GM23338 (cell line): ENCODE data around the gene POP4. TPM values are rescaled to one million over a fixed set of nuclear protein-coding genes. Genes with fewer than 3 reads are reported as not detected.
A peak's percentile ranks its signal among the peaks of the same experiment; 100 is the strongest.

Source experiments
- ATAC-seq: fragments of 200-7000 bp; cut with Tn5 transposase; 3 replicates; pipeline ENCODE4 v1.9.1; 2020
- DNase-seq: peaks from one replicate; pipeline ENCODE4 v3.0.0-alpha.2; 2015; ENCODE audit warnings: low spot score
- H2AFZ ChIP-seq: fragments of 200-600 bp; sonication (generic); 2 replicates; pipeline ENCODE4 v1.8.0; 2016; ENCODE audit warnings: antibody characterized with exemption, mild to moderate bottlenecking, moderate library complexity
- H3F3A ChIP-seq: fragments of 200-600 bp; sonication (generic); replicated peaks from 2 replicates; pipeline ENCODE4 v1.8.0; 2017; ENCODE audit warnings: antibody characterized with exemption, mixed run types, low read depth
- H3K27ac ChIP-seq: fragments of 200-600 bp; sonication (generic); 2 replicates; pipeline ENCODE4 v1.6.1; 2016; ENCODE audit warnings: low read depth
- H3K27me3 ChIP-seq: fragments of 200-600 bp; sonication (generic); 2 replicates; pipeline ENCODE4 v1.8.0; 2016; ENCODE audit warnings: mild to moderate bottlenecking, mixed run types, moderate library complexity; ENCODE audit not compliant: insufficient read depth
- H3K36me3 ChIP-seq: fragments of 200-600 bp; sonication (generic); 2 replicates; pipeline ENCODE4 v1.8.0; 2016; ENCODE audit warnings: mild to moderate bottlenecking; ENCODE audit not compliant: insufficient read depth
- H3K4me1 ChIP-seq: fragments of 200-600 bp; sonication (generic); 2 replicates; pipeline ENCODE4 v1.8.0; 2016; ENCODE audit warnings: mild to moderate bottlenecking, moderate library complexity; ENCODE audit not compliant: insufficient read depth
- H3K4me2 ChIP-seq: fragments of 200-600 bp; sonication (generic); 2 replicates; pipeline ENCODE4 v1.7.1; 2017; ENCODE audit warnings: mixed run types
- H3K4me3 ChIP-seq: fragments of 200-600 bp; sonication (generic); 2 replicates; pipeline ENCODE4 v1.6.1; 2016; ENCODE audit warnings: mixed run types
- H3K79me2 ChIP-seq: fragments of 200-600 bp; sonication (generic); replicated peaks from 2 replicates; pipeline ENCODE4 v1.8.0; 2017; ENCODE audit warnings: mild to moderate bottlenecking; ENCODE audit not compliant: insufficient read depth
- H3K9me2 ChIP-seq: fragments of 200-600 bp; sonication (generic); 2 replicates; pipeline ENCODE4 v1.8.0; 2017; ENCODE audit not compliant: insufficient read depth
- H4K20me1 ChIP-seq: fragments of 200-600 bp; sonication (generic); replicated peaks from 2 replicates; pipeline ENCODE4 v1.8.0; 2017; ENCODE audit warnings: mild to moderate bottlenecking; ENCODE audit not compliant: insufficient read depth
- H3K27ac Mint-ChIP-seq: 2 replicates; pipeline ENCODE4 v1.8.0; 2020; ENCODE audit warnings: inconsistent platforms, mild to moderate bottlenecking, moderate library complexity, mixed read lengths
- H3K27me3 Mint-ChIP-seq: 3 replicates; pipeline ENCODE4 v1.8.0; 2022; ENCODE audit warnings: low read depth, mild to moderate bottlenecking, moderate library complexity, mixed read lengths, inconsistent platforms; ENCODE audit not compliant: insufficient read depth, poor library complexity
- H3K36me3 Mint-ChIP-seq: 3 replicates; pipeline ENCODE4 v1.8.0; 2021; ENCODE audit warnings: low read depth, mild to moderate bottlenecking, inconsistent platforms, moderate library complexity, mixed read lengths
- H3K4me1 Mint-ChIP-seq: 3 replicates; pipeline ENCODE4 v1.8.0; 2020; ENCODE audit warnings: mild to moderate bottlenecking, inconsistent platforms, mixed read lengths
- H3K4me3 Mint-ChIP-seq: 3 replicates; pipeline ENCODE4 v1.8.0; 2021; ENCODE audit warnings: moderate library complexity, mild to moderate bottlenecking, inconsistent platforms, mixed read lengths
- H3K9me3 Mint-ChIP-seq: 3 replicates; pipeline ENCODE4 v1.8.0; 2020; ENCODE audit warnings: moderate library complexity, mild to moderate bottlenecking, inconsistent platforms, mixed read lengths
- CTCF ChIP-seq, 2 experiments: fragments of 200-600 bp in 1 of 2; sonication (generic) in 1 of 2; conservative IDR thresholded peaks; 2 replicates each; pipeline versions ENCODE4 v1.5.1 to v1.6.1; 2016 to 2017; ENCODE audit warnings: antibody characterized with exemption in 2 of 2, low read depth in 2 of 2, mild to moderate bottlenecking in 2 of 2, moderate library complexity in 1 of 2
- ZNF114 ChIP-seq: fragments of 250-450 bp; sonication (Bioruptor Pico); IDR thresholded peaks from 2 replicates; pipeline ENCODE4 v1.5.0; 2020; ENCODE audit warnings: mild to moderate bottlenecking, moderate library complexity
- ZNF331 ChIP-seq: fragments of 250-450 bp; sonication (Bioruptor Pico); IDR thresholded peaks from 2 replicates; pipeline ENCODE4 v1.5.0; 2020; ENCODE audit warnings: low read depth, mild to moderate bottlenecking, moderate library complexity
- ZNF462 ChIP-seq: fragments of 250-450 bp; sonication (Bioruptor Pico); IDR thresholded peaks from 2 replicates; pipeline ENCODE4 v1.5.0; 2020; ENCODE audit warnings: mild to moderate bottlenecking, moderate library complexity
- polyA plus RNA-seq: library from polyadenylated mRNA; unstranded; fragments of >200 nt; fragmentation: Nextera tagmentation; extraction: Ambion mirVana; gene quantifications from 2 replicates; pipeline ENCODE4 v1.2.1, GENCODE V29; 2016
- total RNA-seq: library from RNA; depleted of rRNA; stranded (reverse); fragments of >200 nt; shearing (Covaris generic); gene quantifications from 2 replicates; pipeline ENCODE4 v1.2.3, GENCODE V29; 2014

POP4 gene
- total and polyA plus RNA-seq, 2 experiments from 2014 or later: 37.2 to 58.3 TPM

- TF ChIP-seq ZNF462 (CRISPR knock-in tag): no peak
- no peak for TF ChIP-seq ZNF331 (CRISPR knock-in tag)
Measured at GRCh38 chr19:29623726-29624488, 17.8 kb downstream of the POP4 start (continued).

- H3K27ac Mint-ChIP-seq: 0 out of 2 replicates have a peak overlapping the region, but pooled peaks have one; percentile 15
- no peaks in the 10 kb centered on the region for H3K36me3 ChIP-seq
- no peak overlapping the region for H2AFZ ChIP-seq
- H3K4me3 Mint-ChIP-seq: no peak overlapping the region
- H3F3A ChIP-seq: no peaks in the 10 kb centered on the region
- no peaks in the 10 kb centered on the region for H4K20me1 ChIP-seq
- DNase-seq: peak; percentile 39
- ATAC-seq: peak; percentile 65
- peaks cover 8% of the 10 kb centered on the region for H3K4me1 Mint-ChIP-seq
- H3K4me3 ChIP-seq: no peak overlapping the region
- no peaks in the 10 kb centered on the region for H3K9me2 ChIP-seq
- peaks cover 16% of the 10 kb centered on the region for H3K27me3 Mint-ChIP-seq
- no peaks in the 10 kb centered on the region for H3K27me3 ChIP-seq
- no peak overlapping the region for H3K4me2 ChIP-seq
- H3K79me2 ChIP-seq: no peaks in the 10 kb centered on the region
- no peaks in the 10 kb centered on the region for H3K36me3 Mint-ChIP-seq
- no peak overlapping the region for H3K27ac ChIP-seq
- no peak for TF ChIP-seq ZNF114 (CRISPR knock-in tag)
- TF ChIP-seq CTCF (conservative IDR thresholded peaks at IDR 0.05; ENCODE audit: low read depth in 2 of 2): peak; percentile 9 to 29; a peak in 2 of 4 replicates
- H3K9me3 Mint-ChIP-seq: no peaks in the 10 kb centered on the region; the same call in 2 of the 3 replicates
- peaks cover 10% of the 10 kb centered on the region for H3K4me1 ChIP-seq
Measured at GRCh38 chr19:29624489-29625185, 18.6 kb downstream of the POP4 start.
